Measurements from ENCODE around the gene EPHB2. TPM values are rescaled to one million over a fixed set of nuclear protein-coding genes. Genes with fewer than 3 reads are reported as not detected.

EPHB2 gene
- total RNA-seq, 2 donors from 2014 or later = not detected

GRCh38 chr1:22879445-22879844 is 168.8 kb downstream of the EPHB2 start:
- H3K27me3 Mint-ChIP-seq = no peaks in the 10 kb centered on the region
- no peak overlapping the region for H3K4me3 Mint-ChIP-seq
- no peak for DNase-seq (ENCODE audit: low spot score)
- H3K36me3 Mint-ChIP-seq = no peaks in the 10 kb centered on the region
- H3K9me3 Mint-ChIP-seq = no peaks in the 10 kb centered on the region
- H3K4me1 Mint-ChIP-seq (ENCODE audit: low read depth in 2 of 2) = peaks cover 3 to 8% of the 10 kb centered on the region in 2 donors
- ATAC-seq = no peak
- no peak overlapping the region for H3K27ac Mint-ChIP-seq

GRCh38 chr1:22880174-22880601 is 169.5 kb downstream of the EPHB2 start:
- ATAC-seq = peak in 1 of 2 donors; percentile 53
- Mint-ChIP-seq H3K27me3 (no peaks in the 10 kb centered on the region), H3K4me3 (no peak overlapping the region), H3K4me1 (ENCODE audit: low read depth in 2 of 2) (peaks cover 11 to 16% of the 10 kb centered on the region in 2 donors), H3K27ac (no peak overlapping the region), H3K9me3 (no peaks in the 10 kb centered on the region), H3K36me3 (no peaks in the 10 kb centered on the region)
- no peak for DNase-seq (ENCODE audit: low spot score)

- Mint-ChIP-seq H3K9me3 (no peaks in the 10 kb centered on the region), H3K4me3 (no peak overlapping the region), H3K36me3 (no peaks in the 10 kb centered on the region), H3K27me3 (no peaks in the 10 kb centered on the region), H3K4me1 (ENCODE audit: low read depth in 2 of 2) (peaks cover 21 to 26% of the 10 kb centered on the region in 2 donors), H3K27ac (no peak overlapping the region)
- DNase-seq (ENCODE audit: low spot score) = no peak
- ATAC-seq = no peak
Measured at GRCh38 chr1:22883406-22883805, 172.8 kb downstream of the EPHB2 start.

- H3K4me1 Mint-ChIP-seq (ENCODE audit: low read depth in 2 of 2) = peaks cover 25 to 26% of the 10 kb centered on the region in 2 donors
- peak; percentile 81 to 83 for ATAC-seq
- H3K4me3 Mint-ChIP-seq = peak overlapping the region; percentile 80
- DNase-seq (ENCODE audit: low spot score) = peak; percentile 76
- H3K36me3 Mint-ChIP-seq = no peaks in the 10 kb centered on the region
- H3K27ac Mint-ChIP-seq = peak overlapping the region; percentile 76 to 89
- no peaks in the 10 kb centered on the region for H3K9me3 Mint-ChIP-seq
- no peaks in the 10 kb centered on the region for H3K27me3 Mint-ChIP-seq
Measured at GRCh38 chr1:22884806-22885530, 174.3 kb downstream of the EPHB2 start.

- peak overlapping the region in 1 of 2 donors; percentile 20 for H3K27ac Mint-ChIP-seq
- no peak for ATAC-seq
- no peak for DNase-seq (ENCODE audit: low spot score)
- H3K4me1 Mint-ChIP-seq (ENCODE audit: low read depth in 2 of 2) = peaks cover 25 to 26% of the 10 kb centered on the region in 2 donors
- H3K36me3 Mint-ChIP-seq = no peaks in the 10 kb centered on the region
- no peak overlapping the region for H3K4me3 Mint-ChIP-seq
- no peaks in the 10 kb centered on the region for H3K27me3 Mint-ChIP-seq
- H3K9me3 Mint-ChIP-seq = no peaks in the 10 kb centered on the region
Measured at GRCh38 chr1:22886211-22886610, 175.6 kb downstream of the EPHB2 start.

- H3K36me3 Mint-ChIP-seq = no peaks in the 10 kb centered on the region
- no peak for DNase-seq (ENCODE audit: low spot score)
- H3K4me3 Mint-ChIP-seq = no peak overlapping the region
- peak overlapping the region in 1 of 2 donors; percentile 20 for H3K27ac Mint-ChIP-seq
- ATAC-seq = no peak
- H3K4me1 Mint-ChIP-seq (ENCODE audit: low read depth in 2 of 2) = peaks cover 25 to 26% of the 10 kb centered on the region in 2 donors
- H3K27me3 Mint-ChIP-seq = no peaks in the 10 kb centered on the region
- no peaks in the 10 kb centered on the region for H3K9me3 Mint-ChIP-seq
Measured at GRCh38 chr1:22887491-22887890, 176.9 kb downstream of the EPHB2 start.

- no peak for DNase-seq (ENCODE audit: low spot score)
- no peaks in the 10 kb centered on the region for H3K27me3 Mint-ChIP-seq
- no peaks in the 10 kb centered on the region for H3K9me3 Mint-ChIP-seq
- ATAC-seq = no peak
- H3K4me3 Mint-ChIP-seq = no peak overlapping the region
- H3K36me3 Mint-ChIP-seq = no peaks in the 10 kb centered on the region
- peaks cover 24 to 25% of the 10 kb centered on the region in 2 donors for H3K4me1 Mint-ChIP-seq (ENCODE audit: low read depth in 2 of 2)
- no peak overlapping the region for H3K27ac Mint-ChIP-seq
Measured at GRCh38 chr1:22888320-22889075, 177.9 kb downstream of the EPHB2 start.

- ATAC-seq (no peak), DNase-seq (ENCODE audit: low spot score) (no peak)
Measured at GRCh38 chr1:22889213-22889827, 178.7 kb downstream of the EPHB2 start.

GRCh38 chr1:22892789-22893188 is 182.2 kb downstream of the EPHB2 start:
- Mint-ChIP-seq H3K4me3 (no peak overlapping the region), H3K27ac (no peak overlapping the region), H3K9me3 (no peaks in the 10 kb centered on the region), H3K36me3 (no peaks in the 10 kb centered on the region), H3K4me1 (ENCODE audit: low read depth in 2 of 2) (peaks cover 0 to 4% of the 10 kb centered on the region in 2 donors), H3K27me3 (peaks cover 0 to under 1% of the 10 kb centered on the region in 2 donors)
- DNase-seq (ENCODE audit: low spot score) (no peak), ATAC-seq (no peak)

More at GRCh38 chr1:22889213-22889827, 178.7 kb downstream of the EPHB2 start:
- H3K36me3 Mint-ChIP-seq = no peaks in the 10 kb centered on the region
- peak overlapping the region in 1 of 2 donors; percentile 37 for H3K27ac Mint-ChIP-seq
- H3K27me3 Mint-ChIP-seq = no peaks in the 10 kb centered on the region
- no peak overlapping the region for H3K4me3 Mint-ChIP-seq
- peaks cover 19 to 22% of the 10 kb centered on the region in 2 donors for H3K4me1 Mint-ChIP-seq (ENCODE audit: low read depth in 2 of 2)
- no peaks in the 10 kb centered on the region for H3K9me3 Mint-ChIP-seq

GRCh38 chr1:22893292-22893691 is 182.7 kb downstream of the EPHB2 start:
- no peak for ATAC-seq
- no peak overlapping the region for H3K27ac Mint-ChIP-seq
- peaks cover 0 to 4% of the 10 kb centered on the region in 2 donors for H3K4me1 Mint-ChIP-seq (ENCODE audit: low read depth in 2 of 2)
- no peaks in the 10 kb centered on the region for H3K36me3 Mint-ChIP-seq
- DNase-seq (ENCODE audit: low spot score) = no peak
- H3K4me3 Mint-ChIP-seq = no peak overlapping the region
- H3K9me3 Mint-ChIP-seq = no peaks in the 10 kb centered on the region
- H3K27me3 Mint-ChIP-seq = peaks cover 4 to 6% of the 10 kb centered on the region in 2 donors

GRCh38 chr1:22895357-22895756 is 184.7 kb downstream of the EPHB2 start:
- Mint-ChIP-seq H3K36me3 (no peaks in the 10 kb centered on the region), H3K27me3 (peaks cover 7 to 10% of the 10 kb centered on the region in 2 donors), H3K9me3 (no peaks in the 10 kb centered on the region), H3K4me1 (ENCODE audit: low read depth in 2 of 2) (no peaks in the 10 kb centered on the region), H3K4me3 (no peak overlapping the region), H3K27ac (no peak overlapping the region)
- ATAC-seq (no peak), DNase-seq (ENCODE audit: low spot score) (no peak)

GRCh38 chr1:22896184-22896583 is 185.5 kb downstream of the EPHB2 start:
- Mint-ChIP-seq H3K4me3 (no peak overlapping the region), H3K9me3 (no peaks in the 10 kb centered on the region), H3K27me3 (peaks cover 7 to 10% of the 10 kb centered on the region in 2 donors), H3K27ac (no peak overlapping the region), H3K36me3 (no peaks in the 10 kb centered on the region), H3K4me1 (ENCODE audit: low read depth in 2 of 2) (no peaks in the 10 kb centered on the region)
- DNase-seq (ENCODE audit: low spot score) (no peak), ATAC-seq (no peak)

- Mint-ChIP-seq H3K27ac (no peak overlapping the region), H3K36me3 (no peaks in the 10 kb centered on the region), H3K27me3 (peaks cover 14 to 19% of the 10 kb centered on the region in 2 donors), H3K9me3 (no peaks in the 10 kb centered on the region), H3K4me1 (ENCODE audit: low read depth in 2 of 2) (no peaks in the 10 kb centered on the region), H3K4me3 (no peak overlapping the region)
- ATAC-seq (no peak), DNase-seq (ENCODE audit: low spot score) (no peak)
Measured at GRCh38 chr1:22900451-22900850, 189.8 kb downstream of the EPHB2 start.

GRCh38 chr1:22903113-22903512 is 192.5 kb downstream of the EPHB2 start:
- no peak overlapping the region for H3K27ac Mint-ChIP-seq
- peaks cover 12 to 15% of the 10 kb centered on the region in 2 donors for H3K27me3 Mint-ChIP-seq
- DNase-seq (ENCODE audit: low spot score) = no peak
- no peaks in the 10 kb centered on the region for H3K36me3 Mint-ChIP-seq
- no peaks in the 10 kb centered on the region for H3K9me3 Mint-ChIP-seq
- no peak overlapping the region for H3K4me3 Mint-ChIP-seq
- H3K4me1 Mint-ChIP-seq (ENCODE audit: low read depth in 2 of 2) = no peaks in the 10 kb centered on the region
- no peak for ATAC-seq
